Measurements from ENCODE around the gene GNG7. TPM values are rescaled to one million over a fixed set of nuclear protein-coding genes. Genes with fewer than 3 reads are reported as not detected.

GNG7 gene
- total and polyA plus RNA-seq, 2 donors (not counting 3 experiments of a cell fraction or from before 2014, with no cell fraction given): 0.29 to 0.84 TPM

GRCh38 chr19:2646866-2647535 lies 55.5 kb downstream of the GNG7 start:
- DNase-seq (ENCODE audit: low read depth, low spot score) (no peak), FAIRE-seq (no peak)
- Histone ChIP-seq H4K20me1 (replicated peaks; ENCODE audit: control insufficient read depth, extremely low read depth, insufficient read depth, low read length) (no peaks in the 10 kb centered on the region), H3K4me3 (replicated peaks in 1 of 3; ENCODE audit: insufficient read depth in 1 of 3, low read depth in 1 of 3, low read length in 3 of 3) (no peak overlapping the region), H3K4me1 (ENCODE audit: control insufficient read depth, extremely low read depth, insufficient read depth, low read length) (no peaks in the 10 kb centered on the region), H2AFZ (ENCODE audit: low read depth, low read length) (no peak overlapping the region), H3K27ac (ENCODE audit: insufficient read depth, low read depth, low read length) (no peak overlapping the region), H3K36me3 (ENCODE audit: control insufficient read depth in 2 of 2, extremely low read depth in 1 of 2, insufficient read depth in 2 of 2, low read length in 2 of 2) (no peaks in the 10 kb centered on the region), H3K79me2 (ENCODE audit: control insufficient read depth, insufficient read depth, low read length) (no peaks in the 10 kb centered on the region), H3K9me3 (replicated peaks; ENCODE audit: control insufficient read depth, insufficient read depth, low read length) (no peaks in the 10 kb centered on the region), H3K9ac (replicated peaks; ENCODE audit: extremely low read depth, insufficient read depth, low read length) (no peak overlapping the region), H3K27me3 (ENCODE audit: control insufficient read depth in 2 of 2, insufficient read depth in 2 of 2, low read length in 2 of 2) (peaks cover 0 to 3% of the 10 kb centered on the region in 2 experiments), H3K4me2 (ENCODE audit: insufficient read depth, low read length) (no peak overlapping the region), H3K9me1 (replicated peaks; ENCODE audit: control insufficient read depth, extremely low read depth, insufficient read depth, low read length) (no peaks in the 10 kb centered on the region)
- no TSS peak for BruUV-seq (replicated peaks)
- ChIA-PET CTCF (interaction anchor here (1.7 to 4.6 kb wide), 2 partner anchors 10 to 101 kb away, joined by 16 to 233 read pairs; no protein-coding TSS in a partner anchor), POLR2A (no interaction called here)
- dilution Hi-C loops (cut with MboI; ENCODE audit: extremely low pct_ligation_motif_present, low sequenced_read_pairs) (no loop called here), intact Hi-C loops (cut with micrococcal nuclease) (no loop called here)
- no peak for TF ChIP-seq EZH2 (IDR thresholded peaks at IDR 0.05; ENCODE audit: borderline replicate concordance, low read depth, low read length, severe bottlenecking)
- no peak for TF ChIP-seq POLR2AphosphoS5 (IDR thresholded peaks at IDR 0.05; ENCODE audit: insufficient read depth, low read depth, low read length)
- TF ChIP-seq POLR2A (IDR thresholded peaks at IDR 0.05; ENCODE audit: low read depth, low read length): no peak
- TF ChIP-seq FOS (IDR thresholded peaks at IDR 0.05; ENCODE audit: borderline replicate concordance, insufficient read depth, low read length): no peak
- no peak for TF ChIP-seq MYC (IDR thresholded peaks at IDR 0.05; ENCODE audit: low read depth, low read length)
- no peak for TF ChIP-seq MAX (IDR thresholded peaks at IDR 0.05; ENCODE audit: insufficient read depth, insufficient read length)
- TF ChIP-seq CTCF (IDR thresholded peaks at IDR 0.05; ENCODE audit: extremely low read depth in 1 of 2, insufficient read depth in 1 of 2, low read depth in 1 of 2, low read length in 2 of 2): no peak

All from endothelial cell of umbilical vein (primary cell).